Keratinocyte (primary cell): ENCODE results near the gene CMBL. TPM values are rescaled to one million over a fixed set of nuclear protein-coding genes. Genes with fewer than 3 reads are reported as not detected.
A peak's percentile ranks its signal among the peaks of the same experiment; 100 is the strongest.

ENCODE experiments used
- DNase-seq: peaks from one replicate; pipeline ENCODE4 v3.0.0-alpha.2; 2011; ENCODE audit warnings: low read depth, missing footprints, low spot score
- FAIRE-seq: peaks from 2 replicates; lab custom pipeline; 2011; peaks lifted over from hg19 to GRCh38; lab: Jason Lieb, UNC
- H2AFZ ChIP-seq: 2 replicates; pipeline ENCODE4 v1.6.0; 2012; ENCODE audit warnings: low read length, control low read depth, inconsistent platforms; ENCODE audit not compliant: control insufficient read depth
- H3K27ac ChIP-seq: 2 replicates; pipeline ENCODE4 v1.5.1; 2011; ENCODE audit warnings: low read length; ENCODE audit not compliant: control insufficient read depth, insufficient read depth
- H3K27me3 ChIP-seq: 3 replicates; pipeline ENCODE4 v1.6.0; 2011; ENCODE audit warnings: low read length; ENCODE audit not compliant: control insufficient read depth, insufficient read depth; ENCODE audit errors: extremely low read depth
- H3K36me3 ChIP-seq, 2 experiments: 2 replicates in 1 of 2; 3 replicates in 1 of 2; pipeline ENCODE4 v1.5.1; 2011; ENCODE audit warnings: low read length in 2 of 2, mild to moderate bottlenecking in 1 of 2; ENCODE audit not compliant: control insufficient read depth in 2 of 2, insufficient read depth in 2 of 2; ENCODE audit errors: extremely low read depth in 1 of 2
- H3K4me1 ChIP-seq: 3 replicates; pipeline ENCODE4 v1.5.1; 2011; ENCODE audit warnings: low read length; ENCODE audit not compliant: control insufficient read depth, insufficient read depth; ENCODE audit errors: extremely low read depth
- H3K4me2 ChIP-seq: 3 replicates; pipeline ENCODE4 v1.6.0; 2011; ENCODE audit warnings: low read depth, low read length; ENCODE audit not compliant: control insufficient read depth, insufficient read depth; ENCODE audit errors: extremely low read depth
- H3K4me3 ChIP-seq, 3 experiments: fragments of 200-600 bp in 1 of 3; sonication (generic) in 1 of 3; 2 replicates in 2 of 3; 3 replicates in 1 of 3; pipeline ENCODE4 v1.5.1; 2011 to 2016; ENCODE audit warnings: low read length in 3 of 3, mild to moderate bottlenecking in 3 of 3, control low read depth in 2 of 3, inconsistent platforms in 1 of 3, low read depth in 1 of 3, mixed read lengths in 1 of 3, mixed run types in 1 of 3, moderate library complexity in 1 of 3; ENCODE audit not compliant: control insufficient read depth in 2 of 3, insufficient read depth in 2 of 3; ENCODE audit errors: extremely low read depth in 1 of 3
- H3K79me2 ChIP-seq: 2 replicates; pipeline ENCODE4 v1.6.0; 2012; ENCODE audit warnings: low read length; ENCODE audit not compliant: control insufficient read depth, insufficient read depth
- H3K9ac ChIP-seq: 3 replicates; pipeline ENCODE4 v1.6.0; 2011; ENCODE audit warnings: low read length; ENCODE audit not compliant: control insufficient read depth, insufficient read depth; ENCODE audit errors: extremely low read depth
- H3K9me1 ChIP-seq: 3 replicates; pipeline ENCODE4 v1.6.0; 2011; ENCODE audit warnings: low read length; ENCODE audit not compliant: control insufficient read depth, insufficient read depth; ENCODE audit errors: extremely low read depth
- H3K9me3 ChIP-seq: 2 replicates; pipeline ENCODE4 v1.5.1; 2012; ENCODE audit warnings: low read depth, low read length; ENCODE audit not compliant: control insufficient read depth
- H4K20me1 ChIP-seq: 3 replicates; pipeline ENCODE4 v1.6.0; 2011; ENCODE audit warnings: low read length; ENCODE audit not compliant: control insufficient read depth, insufficient read depth; ENCODE audit errors: extremely low read depth
- EZH2 ChIP-seq: IDR thresholded peaks from one replicate; pipeline ENCODE4 v1.6.1; 2012; ENCODE audit warnings: inconsistent platforms, mild to moderate bottlenecking, low read length, moderate library complexity
- dilution Hi-C: fragments of 300-500 bp; cut with MboI; formaldehyde crosslinking; loops from one replicate; pipeline ENCODE4 v1.7.0; 2020; ENCODE audit warnings: low sequenced_read_pairs; ENCODE audit not compliant: extremely low pct_ligation_motif_present
- polyA plus RNA-seq, 5 experiments: library from polyadenylated mRNA; depleted of rRNA in 3 of 5; stranded (reverse) in 3 of 5; stranded (forward) in 1 of 5; unstranded in 1 of 5; fragments of >200 nt; gene quantifications; 1 replicate in 1 of 5; 2 replicates in 3 of 5; 3 replicates in 1 of 5; pipeline versions ENCODE4 v1.2.1 to v1.2.3, GENCODE V29; 2011 to 2012; ENCODE audit warnings: missing spikeins in 2 of 5, low read depth in 1 of 5, low replicate concordance in 1 of 5
- TF ChIP-seq, protein P1 (sequence below), 3 experiments: IDR thresholded peaks in 1 of 3; conservative IDR thresholded peaks in 1 of 3; optimal IDR thresholded peaks in 1 of 3; 2 replicates in 2 of 3; 3 replicates in 1 of 3; pipeline versions ENCODE3 to v1.5.1; 2011; ENCODE audit warnings: low read length in 3 of 3, mild to moderate bottlenecking in 3 of 3, moderate library complexity in 2 of 3, control low read depth in 1 of 3, inconsistent platforms in 1 of 3; ENCODE audit not compliant: insufficient read depth in 2 of 3; ENCODE audit errors: extremely low read depth in 1 of 3

The CMBL gene
- polyA plus RNA-seq, 1 donor (not counting 4 experiments of a cell fraction or from before 2014, with no cell fraction given), result 9.1 TPM

DNA sequence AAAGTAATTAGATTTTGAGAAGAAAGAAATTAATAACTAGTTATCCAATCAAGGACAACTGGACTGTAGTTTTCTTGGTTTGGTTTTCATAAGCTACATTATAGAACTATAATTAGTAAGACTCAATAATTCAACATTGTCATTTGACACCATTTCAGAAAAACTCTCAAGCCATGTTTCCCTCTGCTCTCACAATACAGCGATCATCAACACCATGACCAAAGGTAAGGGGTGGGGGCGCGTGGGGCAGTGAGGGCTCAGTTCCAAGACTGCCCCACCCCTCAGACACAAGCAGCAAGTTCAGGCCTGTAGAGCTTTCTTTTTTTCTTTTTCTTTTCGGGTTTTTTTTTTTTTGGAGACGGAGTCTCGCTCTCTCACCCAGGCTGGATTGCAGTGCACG, 6.4 kb downstream of the CMBL start:
- H3K4me2 ChIP-seq, result peak overlapping the region; percentile 60
- no peaks in the 10 kb centered on the region for H3K79me2 ChIP-seq

DNA sequence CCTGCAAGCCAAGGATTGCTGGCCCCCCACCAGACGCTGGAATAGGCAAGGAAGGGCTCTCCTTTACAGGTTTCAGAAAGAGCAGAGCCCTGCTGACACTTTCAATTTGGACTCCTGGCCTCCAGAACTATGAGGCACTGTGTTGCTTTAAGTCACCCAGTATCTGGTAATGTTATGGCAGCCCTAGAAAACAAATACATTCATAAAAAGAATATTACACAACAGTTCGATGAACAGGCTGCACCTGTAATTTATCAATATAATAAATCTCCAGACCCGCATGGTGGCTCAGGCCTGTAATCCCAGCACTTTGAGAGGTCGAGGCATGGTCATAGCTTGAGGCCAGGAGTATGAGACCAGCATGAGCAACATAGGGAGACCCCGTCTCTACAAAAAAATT, 7.5 kb downstream of the CMBL start:
- FAIRE-seq (no peak), DNase-seq (no peak)
- Histone ChIP-seq H3K79me2 (no peaks in the 10 kb centered on the region), H3K9me3 (no peaks in the 10 kb centered on the region), H2AFZ (no peak overlapping the region), H3K27ac (no peak overlapping the region), H3K9me1 (no peaks in the 10 kb centered on the region), H3K4me3 (no peak overlapping the region), H3K4me1 (peaks cover 8% of the 10 kb centered on the region), H3K4me2 (no peak overlapping the region), H3K9ac (no peak overlapping the region), H3K27me3 (no peaks in the 10 kb centered on the region), H3K36me3 (no peaks in the 10 kb centered on the region), H4K20me1 (no peaks in the 10 kb centered on the region)
- no peak for TF ChIP-seq EZH2
- TF ChIP-seq, protein P1, sequence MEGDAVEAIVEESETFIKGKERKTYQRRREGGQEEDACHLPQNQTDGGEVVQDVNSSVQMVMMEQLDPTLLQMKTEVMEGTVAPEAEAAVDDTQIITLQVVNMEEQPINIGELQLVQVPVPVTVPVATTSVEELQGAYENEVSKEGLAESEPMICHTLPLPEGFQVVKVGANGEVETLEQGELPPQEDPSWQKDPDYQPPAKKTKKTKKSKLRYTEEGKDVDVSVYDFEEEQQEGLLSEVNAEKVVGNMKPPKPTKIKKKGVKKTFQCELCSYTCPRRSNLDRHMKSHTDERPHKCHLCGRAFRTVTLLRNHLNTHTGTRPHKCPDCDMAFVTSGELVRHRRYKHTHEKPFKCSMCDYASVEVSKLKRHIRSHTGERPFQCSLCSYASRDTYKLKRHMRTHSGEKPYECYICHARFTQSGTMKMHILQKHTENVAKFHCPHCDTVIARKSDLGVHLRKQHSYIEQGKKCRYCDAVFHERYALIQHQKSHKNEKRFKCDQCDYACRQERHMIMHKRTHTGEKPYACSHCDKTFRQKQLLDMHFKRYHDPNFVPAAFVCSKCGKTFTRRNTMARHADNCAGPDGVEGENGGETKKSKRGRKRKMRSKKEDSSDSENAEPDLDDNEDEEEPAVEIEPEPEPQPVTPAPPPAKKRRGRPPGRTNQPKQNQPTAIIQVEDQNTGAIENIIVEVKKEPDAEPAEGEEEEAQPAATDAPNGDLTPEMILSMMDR (optimal IDR thresholded peaks at IDR 0.05 in 1 of 3, IDR thresholded peaks at IDR 0.05 in 1 of 3, conservative IDR thresholded peaks at IDR 0.05 in 1 of 3; ENCODE audit: extremely low read depth in 1 of 3, insufficient read depth in 2 of 3, low read length in 3 of 3), result no peak
- dilution Hi-C loops, result no loop called here

More for the DNA sequence above, 6.4 kb downstream of the CMBL start:
- H3K9ac ChIP-seq, result no peak overlapping the region
- no peaks in the 10 kb centered on the region for H3K9me1 ChIP-seq
- H2AFZ ChIP-seq, result no peak overlapping the region
- dilution Hi-C loops, result no loop called here
- no peaks in the 10 kb centered on the region for H3K36me3 ChIP-seq
- peaks cover 11% of the 10 kb centered on the region for H3K4me1 ChIP-seq
- H4K20me1 ChIP-seq, result no peaks in the 10 kb centered on the region
- H3K27me3 ChIP-seq, result no peaks in the 10 kb centered on the region
- H3K9me3 ChIP-seq, result no peaks in the 10 kb centered on the region
- no peak overlapping the region for H3K4me3 ChIP-seq
- DNase-seq (no peak), FAIRE-seq (no peak)
- no peak overlapping the region for H3K27ac ChIP-seq
- TF ChIP-seq EZH2, result no peak
- TF ChIP-seq, protein P1 (optimal IDR thresholded peaks at IDR 0.05 in 1 of 3, IDR thresholded peaks at IDR 0.05 in 1 of 3, conservative IDR thresholded peaks at IDR 0.05 in 1 of 3; ENCODE audit: extremely low read depth in 1 of 3, insufficient read depth in 2 of 3, low read length in 3 of 3), result no peak
